ENCODE results near the gene TBATA. TPM values are rescaled to one million over a fixed set of nuclear protein-coding genes. Genes with fewer than 3 reads are reported as not detected.

TBATA gene
- total and polyA plus RNA-seq, 2 of the 8 experiments (the other 6 are each of a cell fraction or from before 2014, with no cell fraction given): not detected

DNA sequence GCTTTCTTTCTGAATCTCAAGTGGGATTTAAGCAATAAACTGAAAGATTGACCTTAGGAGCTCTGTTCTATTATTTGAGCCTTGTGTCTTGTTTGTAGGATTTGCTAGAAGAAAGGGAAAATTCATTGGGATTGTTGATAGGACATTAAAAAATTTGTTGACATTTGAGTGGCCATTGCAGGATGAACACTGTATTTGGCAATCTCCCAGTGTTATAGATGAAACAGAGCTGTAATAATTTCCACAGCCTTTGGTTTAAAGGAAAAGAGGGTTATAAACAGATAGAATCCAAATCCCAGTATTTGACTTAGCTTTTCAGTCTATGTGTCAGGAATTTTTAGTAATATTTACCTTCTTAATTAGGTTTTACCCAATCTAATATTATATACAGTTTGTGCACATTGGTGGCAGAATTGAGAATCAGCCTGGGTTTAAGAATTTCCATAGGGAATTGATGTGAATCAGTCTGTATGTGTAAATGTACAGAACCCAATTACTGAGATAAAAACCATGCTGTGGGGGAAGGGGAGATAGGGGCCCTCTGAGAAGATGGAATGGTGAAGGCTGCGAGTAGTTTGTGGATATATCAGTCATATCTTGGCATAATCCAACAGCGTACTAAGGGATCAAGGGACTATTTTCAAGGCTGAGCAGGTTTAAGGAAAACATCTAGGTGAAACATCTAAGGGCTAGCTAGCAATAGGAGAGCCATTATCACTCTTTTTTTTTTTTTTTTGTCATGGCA is 37.1 kb upstream of the TBATA start (continued):
- TF ChIP-seq, protein P1, sequence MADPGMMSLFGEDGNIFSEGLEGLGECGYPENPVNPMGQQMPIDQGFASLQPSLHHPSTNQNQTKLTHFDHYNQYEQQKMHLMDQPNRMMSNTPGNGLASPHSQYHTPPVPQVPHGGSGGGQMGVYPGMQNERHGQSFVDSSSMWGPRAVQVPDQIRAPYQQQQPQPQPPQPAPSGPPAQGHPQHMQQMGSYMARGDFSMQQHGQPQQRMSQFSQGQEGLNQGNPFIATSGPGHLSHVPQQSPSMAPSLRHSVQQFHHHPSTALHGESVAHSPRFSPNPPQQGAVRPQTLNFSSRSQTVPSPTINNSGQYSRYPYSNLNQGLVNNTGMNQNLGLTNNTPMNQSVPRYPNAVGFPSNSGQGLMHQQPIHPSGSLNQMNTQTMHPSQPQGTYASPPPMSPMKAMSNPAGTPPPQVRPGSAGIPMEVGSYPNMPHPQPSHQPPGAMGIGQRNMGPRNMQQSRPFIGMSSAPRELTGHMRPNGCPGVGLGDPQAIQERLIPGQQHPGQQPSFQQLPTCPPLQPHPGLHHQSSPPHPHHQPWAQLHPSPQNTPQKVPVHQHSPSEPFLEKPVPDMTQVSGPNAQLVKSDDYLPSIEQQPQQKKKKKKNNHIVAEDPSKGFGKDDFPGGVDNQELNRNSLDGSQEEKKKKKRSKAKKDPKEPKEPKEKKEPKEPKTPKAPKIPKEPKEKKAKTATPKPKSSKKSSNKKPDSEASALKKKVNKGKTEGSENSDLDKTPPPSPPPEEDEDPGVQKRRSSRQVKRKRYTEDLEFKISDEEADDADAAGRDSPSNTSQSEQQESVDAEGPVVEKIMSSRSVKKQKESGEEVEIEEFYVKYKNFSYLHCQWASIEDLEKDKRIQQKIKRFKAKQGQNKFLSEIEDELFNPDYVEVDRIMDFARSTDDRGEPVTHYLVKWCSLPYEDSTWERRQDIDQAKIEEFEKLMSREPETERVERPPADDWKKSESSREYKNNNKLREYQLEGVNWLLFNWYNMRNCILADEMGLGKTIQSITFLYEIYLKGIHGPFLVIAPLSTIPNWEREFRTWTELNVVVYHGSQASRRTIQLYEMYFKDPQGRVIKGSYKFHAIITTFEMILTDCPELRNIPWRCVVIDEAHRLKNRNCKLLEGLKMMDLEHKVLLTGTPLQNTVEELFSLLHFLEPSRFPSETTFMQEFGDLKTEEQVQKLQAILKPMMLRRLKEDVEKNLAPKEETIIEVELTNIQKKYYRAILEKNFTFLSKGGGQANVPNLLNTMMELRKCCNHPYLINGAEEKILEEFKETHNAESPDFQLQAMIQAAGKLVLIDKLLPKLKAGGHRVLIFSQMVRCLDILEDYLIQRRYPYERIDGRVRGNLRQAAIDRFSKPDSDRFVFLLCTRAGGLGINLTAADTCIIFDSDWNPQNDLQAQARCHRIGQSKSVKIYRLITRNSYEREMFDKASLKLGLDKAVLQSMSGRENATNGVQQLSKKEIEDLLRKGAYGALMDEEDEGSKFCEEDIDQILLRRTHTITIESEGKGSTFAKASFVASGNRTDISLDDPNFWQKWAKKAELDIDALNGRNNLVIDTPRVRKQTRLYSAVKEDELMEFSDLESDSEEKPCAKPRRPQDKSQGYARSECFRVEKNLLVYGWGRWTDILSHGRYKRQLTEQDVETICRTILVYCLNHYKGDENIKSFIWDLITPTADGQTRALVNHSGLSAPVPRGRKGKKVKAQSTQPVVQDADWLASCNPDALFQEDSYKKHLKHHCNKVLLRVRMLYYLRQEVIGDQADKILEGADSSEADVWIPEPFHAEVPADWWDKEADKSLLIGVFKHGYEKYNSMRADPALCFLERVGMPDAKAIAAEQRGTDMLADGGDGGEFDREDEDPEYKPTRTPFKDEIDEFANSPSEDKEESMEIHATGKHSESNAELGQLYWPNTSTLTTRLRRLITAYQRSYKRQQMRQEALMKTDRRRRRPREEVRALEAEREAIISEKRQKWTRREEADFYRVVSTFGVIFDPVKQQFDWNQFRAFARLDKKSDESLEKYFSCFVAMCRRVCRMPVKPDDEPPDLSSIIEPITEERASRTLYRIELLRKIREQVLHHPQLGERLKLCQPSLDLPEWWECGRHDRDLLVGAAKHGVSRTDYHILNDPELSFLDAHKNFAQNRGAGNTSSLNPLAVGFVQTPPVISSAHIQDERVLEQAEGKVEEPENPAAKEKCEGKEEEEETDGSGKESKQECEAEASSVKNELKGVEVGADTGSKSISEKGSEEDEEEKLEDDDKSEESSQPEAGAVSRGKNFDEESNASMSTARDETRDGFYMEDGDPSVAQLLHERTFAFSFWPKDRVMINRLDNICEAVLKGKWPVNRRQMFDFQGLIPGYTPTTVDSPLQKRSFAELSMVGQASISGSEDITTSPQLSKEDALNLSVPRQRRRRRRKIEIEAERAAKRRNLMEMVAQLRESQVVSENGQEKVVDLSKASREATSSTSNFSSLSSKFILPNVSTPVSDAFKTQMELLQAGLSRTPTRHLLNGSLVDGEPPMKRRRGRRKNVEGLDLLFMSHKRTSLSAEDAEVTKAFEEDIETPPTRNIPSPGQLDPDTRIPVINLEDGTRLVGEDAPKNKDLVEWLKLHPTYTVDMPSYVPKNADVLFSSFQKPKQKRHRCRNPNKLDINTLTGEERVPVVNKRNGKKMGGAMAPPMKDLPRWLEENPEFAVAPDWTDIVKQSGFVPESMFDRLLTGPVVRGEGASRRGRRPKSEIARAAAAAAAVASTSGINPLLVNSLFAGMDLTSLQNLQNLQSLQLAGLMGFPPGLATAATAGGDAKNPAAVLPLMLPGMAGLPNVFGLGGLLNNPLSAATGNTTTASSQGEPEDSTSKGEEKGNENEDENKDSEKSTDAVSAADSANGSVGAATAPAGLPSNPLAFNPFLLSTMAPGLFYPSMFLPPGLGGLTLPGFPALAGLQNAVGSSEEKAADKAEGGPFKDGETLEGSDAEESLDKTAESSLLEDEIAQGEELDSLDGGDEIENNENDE (IDR thresholded peaks at IDR 0.05; ENCODE audit: insufficient replicate concordance, low read length): no peak
- TF ChIP-seq MAFK (IDR thresholded peaks at IDR 0.05; ENCODE audit: low read depth, low read length): no peak
- no peak for TF ChIP-seq ZNF274 (IDR thresholded peaks at IDR 0.05; ENCODE audit: borderline replicate concordance, extremely low read depth, low read length)
- TF ChIP-seq, protein P2, sequence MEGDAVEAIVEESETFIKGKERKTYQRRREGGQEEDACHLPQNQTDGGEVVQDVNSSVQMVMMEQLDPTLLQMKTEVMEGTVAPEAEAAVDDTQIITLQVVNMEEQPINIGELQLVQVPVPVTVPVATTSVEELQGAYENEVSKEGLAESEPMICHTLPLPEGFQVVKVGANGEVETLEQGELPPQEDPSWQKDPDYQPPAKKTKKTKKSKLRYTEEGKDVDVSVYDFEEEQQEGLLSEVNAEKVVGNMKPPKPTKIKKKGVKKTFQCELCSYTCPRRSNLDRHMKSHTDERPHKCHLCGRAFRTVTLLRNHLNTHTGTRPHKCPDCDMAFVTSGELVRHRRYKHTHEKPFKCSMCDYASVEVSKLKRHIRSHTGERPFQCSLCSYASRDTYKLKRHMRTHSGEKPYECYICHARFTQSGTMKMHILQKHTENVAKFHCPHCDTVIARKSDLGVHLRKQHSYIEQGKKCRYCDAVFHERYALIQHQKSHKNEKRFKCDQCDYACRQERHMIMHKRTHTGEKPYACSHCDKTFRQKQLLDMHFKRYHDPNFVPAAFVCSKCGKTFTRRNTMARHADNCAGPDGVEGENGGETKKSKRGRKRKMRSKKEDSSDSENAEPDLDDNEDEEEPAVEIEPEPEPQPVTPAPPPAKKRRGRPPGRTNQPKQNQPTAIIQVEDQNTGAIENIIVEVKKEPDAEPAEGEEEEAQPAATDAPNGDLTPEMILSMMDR (IDR thresholded peaks at IDR 0.05; ENCODE audit: control extremely low read depth in 1 of 3, insufficient read depth in 1 of 3, low read depth in 1 of 3, low read length in 3 of 3): no peak
- no peak for TF ChIP-seq TEAD4 (IDR thresholded peaks at IDR 0.05; ENCODE audit: low read depth, low read length)
- no peak for TF ChIP-seq NRF1 (IDR thresholded peaks at IDR 0.05; ENCODE audit: low read depth, low read length)

All from H1 (cell line).